SU-DHL-6 (cell line): ENCODE results near the gene TESK2.

ENCODE experiments used
- EZH2phosphoT487 ChIP-seq: fragments of 200-600 bp; sonication (generic), shearing (Covaris generic); conservative IDR thresholded peaks from 2 replicates; pipeline ENCODE4 v1.6.1; 2018; ENCODE audit warnings: mild to moderate bottlenecking, antibody characterized with exemption, low read length, moderate library complexity, mixed read lengths
- TF ChIP-seq, protein P1 (sequence below): fragments of 200-600 bp; sonication (generic); IDR thresholded peaks from one replicate; pipeline ENCODE4 v1.5.1; 2017; ENCODE audit warnings: antibody characterized with exemption, mild to moderate bottlenecking, low read length, moderate library complexity; ENCODE audit not compliant: insufficient read depth, poor library complexity, severe bottlenecking

DNA sequence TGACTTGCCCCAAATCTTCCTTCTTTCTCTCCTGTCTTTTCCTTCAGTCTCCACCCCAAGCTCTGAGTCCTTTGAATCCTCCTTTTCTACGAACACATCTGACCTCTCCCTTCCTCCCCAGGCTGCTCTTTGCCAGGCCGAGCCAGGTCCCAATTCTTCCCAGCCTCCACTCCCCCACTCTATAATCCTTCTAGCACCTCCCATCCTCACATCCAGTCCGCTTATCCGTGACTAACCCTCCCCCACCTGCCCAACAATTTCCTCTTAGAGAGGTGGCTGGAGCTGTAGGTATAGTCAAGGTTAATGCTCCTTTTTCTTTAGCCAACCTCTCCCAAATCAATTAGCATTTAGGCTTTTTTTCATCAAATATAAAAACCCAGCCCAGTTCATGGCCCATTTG, 173.8 kb downstream of the TESK2 start:
- TF ChIP-seq, protein P1, sequence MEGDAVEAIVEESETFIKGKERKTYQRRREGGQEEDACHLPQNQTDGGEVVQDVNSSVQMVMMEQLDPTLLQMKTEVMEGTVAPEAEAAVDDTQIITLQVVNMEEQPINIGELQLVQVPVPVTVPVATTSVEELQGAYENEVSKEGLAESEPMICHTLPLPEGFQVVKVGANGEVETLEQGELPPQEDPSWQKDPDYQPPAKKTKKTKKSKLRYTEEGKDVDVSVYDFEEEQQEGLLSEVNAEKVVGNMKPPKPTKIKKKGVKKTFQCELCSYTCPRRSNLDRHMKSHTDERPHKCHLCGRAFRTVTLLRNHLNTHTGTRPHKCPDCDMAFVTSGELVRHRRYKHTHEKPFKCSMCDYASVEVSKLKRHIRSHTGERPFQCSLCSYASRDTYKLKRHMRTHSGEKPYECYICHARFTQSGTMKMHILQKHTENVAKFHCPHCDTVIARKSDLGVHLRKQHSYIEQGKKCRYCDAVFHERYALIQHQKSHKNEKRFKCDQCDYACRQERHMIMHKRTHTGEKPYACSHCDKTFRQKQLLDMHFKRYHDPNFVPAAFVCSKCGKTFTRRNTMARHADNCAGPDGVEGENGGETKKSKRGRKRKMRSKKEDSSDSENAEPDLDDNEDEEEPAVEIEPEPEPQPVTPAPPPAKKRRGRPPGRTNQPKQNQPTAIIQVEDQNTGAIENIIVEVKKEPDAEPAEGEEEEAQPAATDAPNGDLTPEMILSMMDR, result no peak
- no peak for TF ChIP-seq EZH2phosphoT487
